HG03108 (cell line): ENCODE data around the gene CASQ1.

Source experiments
- ATAC-seq: cut with Tn5 transposase; IDR thresholded peaks from one replicate; pipeline ENCODE4 v1.9.1; 2021; ENCODE audit warnings: moderate library complexity; ENCODE audit not compliant: unreplicated experiment

The CASQ1 gene

GRCh38 chr1:160189649-160190625 lies at the start of gene CASQ1:
Gene CASQ1, plus strand, starts transcription at chr1:160190575. Its CDS starts 177 bp downstream, at chr1:160190752.
- ATAC-seq, result no peak

- no peak for ATAC-seq
Measured at GRCh38 chr1:160143695-160144094, 46.7 kb upstream of the CASQ1 start.

GRCh38 chr1:160144921-160145320 lies 45.5 kb upstream of the CASQ1 start:
- no peak for ATAC-seq

- no peak for ATAC-seq
Measured at GRCh38 chr1:160146107-160146506, 44.3 kb upstream of the CASQ1 start.

- ATAC-seq, result no peak
Measured at GRCh38 chr1:160148121-160148520, 42.3 kb upstream of the CASQ1 start.

- ATAC-seq, result no peak
Measured at GRCh38 chr1:160149233-160149632, 41.1 kb upstream of the CASQ1 start.

GRCh38 chr1:160149716-160150115 lies 40.7 kb upstream of the CASQ1 start:
- no peak for ATAC-seq

GRCh38 chr1:160151303-160151702 lies 39.1 kb upstream of the CASQ1 start, which contains the start of gene ATP1A4:
Gene ATP1A4, plus strand, starts transcription at chr1:160151603. Its CDS starts 438 bp downstream, at chr1:160152041.
- no peak for ATAC-seq

GRCh38 chr1:160154790-160155189 lies 35.6 kb upstream of the CASQ1 start:
- no peak for ATAC-seq

GRCh38 chr1:160156361-160156760 lies 34.0 kb upstream of the CASQ1 start:
- no peak for ATAC-seq

- no peak for ATAC-seq
Measured at GRCh38 chr1:160157174-160157573, 33.2 kb upstream of the CASQ1 start.

GRCh38 chr1:160158031-160158430 lies 32.3 kb upstream of the CASQ1 start:
- no peak for ATAC-seq

GRCh38 chr1:160158534-160158933 lies 31.8 kb upstream of the CASQ1 start:
- ATAC-seq, result no peak

GRCh38 chr1:160159846-160160245 lies 30.5 kb upstream of the CASQ1 start:
- no peak for ATAC-seq

GRCh38 chr1:160161965-160162705 lies 28.2 kb upstream of the CASQ1 start:
- no peak for ATAC-seq

- no peak for ATAC-seq
Measured at GRCh38 chr1:160162931-160163330, 27.4 kb upstream of the CASQ1 start.

GRCh38 chr1:160163615-160164014 lies 26.8 kb upstream of the CASQ1 start:
- ATAC-seq, result no peak

- ATAC-seq, result no peak
Measured at GRCh38 chr1:160164121-160164520, 26.3 kb upstream of the CASQ1 start.

GRCh38 chr1:160166166-160166868 lies 24.1 kb upstream of the CASQ1 start:
- ATAC-seq, result no peak

GRCh38 chr1:160167056-160167455 lies 23.3 kb upstream of the CASQ1 start:
- no peak for ATAC-seq

- no peak for ATAC-seq
Measured at GRCh38 chr1:160167580-160167979, 22.8 kb upstream of the CASQ1 start.
